ENCODE results near the gene RELA. TPM values are rescaled to one million over a fixed set of nuclear protein-coding genes. Genes with fewer than 3 reads are reported as not detected.

RELA gene
- total and polyA plus RNA-seq, 2 experiments from 2014 or later = 18.5 to 22.8 TPM

DNA sequence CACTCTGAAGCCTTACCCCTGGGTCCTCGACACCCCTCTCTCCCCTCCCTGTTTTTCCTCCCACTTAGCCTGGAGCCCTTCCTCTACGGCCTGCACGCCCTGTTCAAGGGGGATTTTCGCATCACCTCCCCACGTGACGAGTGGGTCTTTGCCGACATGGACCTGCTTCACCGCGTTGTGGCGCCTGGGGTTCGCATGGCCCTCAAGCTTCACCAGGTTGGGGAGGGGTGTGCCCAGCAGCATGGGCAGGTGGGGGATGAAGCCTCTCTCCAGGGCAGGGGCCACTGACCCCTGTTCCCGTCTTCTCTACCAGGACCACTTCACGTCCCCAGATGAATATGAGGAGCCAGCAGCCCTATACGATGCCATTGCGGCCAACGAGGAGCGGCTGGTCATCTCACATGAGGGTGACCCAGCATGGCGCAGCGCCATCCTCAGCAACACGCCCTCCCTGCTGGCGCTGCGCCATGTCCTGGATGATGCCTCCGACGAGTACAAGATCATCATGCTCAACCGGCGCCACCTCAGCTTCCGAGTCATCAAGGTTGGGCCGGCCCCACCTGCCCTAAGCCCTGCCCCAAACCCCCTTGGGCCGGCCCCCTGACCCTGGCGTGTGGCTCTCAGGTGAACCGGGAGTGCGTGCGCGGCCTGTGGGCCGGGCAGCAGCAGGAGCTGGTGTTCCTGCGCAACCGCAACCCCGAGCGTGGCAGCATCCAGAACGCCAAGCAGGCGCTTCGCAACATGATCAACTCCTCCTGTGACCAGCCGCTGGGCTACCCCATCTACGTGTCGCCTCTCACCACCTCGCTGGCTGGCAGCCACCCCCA is 27.6 kb downstream of the RELA start:
- no peak for TF ChIP-seq NANOG (IDR thresholded peaks at IDR 0.05; ENCODE audit: borderline replicate concordance)
- TF ChIP-seq, protein P1, sequence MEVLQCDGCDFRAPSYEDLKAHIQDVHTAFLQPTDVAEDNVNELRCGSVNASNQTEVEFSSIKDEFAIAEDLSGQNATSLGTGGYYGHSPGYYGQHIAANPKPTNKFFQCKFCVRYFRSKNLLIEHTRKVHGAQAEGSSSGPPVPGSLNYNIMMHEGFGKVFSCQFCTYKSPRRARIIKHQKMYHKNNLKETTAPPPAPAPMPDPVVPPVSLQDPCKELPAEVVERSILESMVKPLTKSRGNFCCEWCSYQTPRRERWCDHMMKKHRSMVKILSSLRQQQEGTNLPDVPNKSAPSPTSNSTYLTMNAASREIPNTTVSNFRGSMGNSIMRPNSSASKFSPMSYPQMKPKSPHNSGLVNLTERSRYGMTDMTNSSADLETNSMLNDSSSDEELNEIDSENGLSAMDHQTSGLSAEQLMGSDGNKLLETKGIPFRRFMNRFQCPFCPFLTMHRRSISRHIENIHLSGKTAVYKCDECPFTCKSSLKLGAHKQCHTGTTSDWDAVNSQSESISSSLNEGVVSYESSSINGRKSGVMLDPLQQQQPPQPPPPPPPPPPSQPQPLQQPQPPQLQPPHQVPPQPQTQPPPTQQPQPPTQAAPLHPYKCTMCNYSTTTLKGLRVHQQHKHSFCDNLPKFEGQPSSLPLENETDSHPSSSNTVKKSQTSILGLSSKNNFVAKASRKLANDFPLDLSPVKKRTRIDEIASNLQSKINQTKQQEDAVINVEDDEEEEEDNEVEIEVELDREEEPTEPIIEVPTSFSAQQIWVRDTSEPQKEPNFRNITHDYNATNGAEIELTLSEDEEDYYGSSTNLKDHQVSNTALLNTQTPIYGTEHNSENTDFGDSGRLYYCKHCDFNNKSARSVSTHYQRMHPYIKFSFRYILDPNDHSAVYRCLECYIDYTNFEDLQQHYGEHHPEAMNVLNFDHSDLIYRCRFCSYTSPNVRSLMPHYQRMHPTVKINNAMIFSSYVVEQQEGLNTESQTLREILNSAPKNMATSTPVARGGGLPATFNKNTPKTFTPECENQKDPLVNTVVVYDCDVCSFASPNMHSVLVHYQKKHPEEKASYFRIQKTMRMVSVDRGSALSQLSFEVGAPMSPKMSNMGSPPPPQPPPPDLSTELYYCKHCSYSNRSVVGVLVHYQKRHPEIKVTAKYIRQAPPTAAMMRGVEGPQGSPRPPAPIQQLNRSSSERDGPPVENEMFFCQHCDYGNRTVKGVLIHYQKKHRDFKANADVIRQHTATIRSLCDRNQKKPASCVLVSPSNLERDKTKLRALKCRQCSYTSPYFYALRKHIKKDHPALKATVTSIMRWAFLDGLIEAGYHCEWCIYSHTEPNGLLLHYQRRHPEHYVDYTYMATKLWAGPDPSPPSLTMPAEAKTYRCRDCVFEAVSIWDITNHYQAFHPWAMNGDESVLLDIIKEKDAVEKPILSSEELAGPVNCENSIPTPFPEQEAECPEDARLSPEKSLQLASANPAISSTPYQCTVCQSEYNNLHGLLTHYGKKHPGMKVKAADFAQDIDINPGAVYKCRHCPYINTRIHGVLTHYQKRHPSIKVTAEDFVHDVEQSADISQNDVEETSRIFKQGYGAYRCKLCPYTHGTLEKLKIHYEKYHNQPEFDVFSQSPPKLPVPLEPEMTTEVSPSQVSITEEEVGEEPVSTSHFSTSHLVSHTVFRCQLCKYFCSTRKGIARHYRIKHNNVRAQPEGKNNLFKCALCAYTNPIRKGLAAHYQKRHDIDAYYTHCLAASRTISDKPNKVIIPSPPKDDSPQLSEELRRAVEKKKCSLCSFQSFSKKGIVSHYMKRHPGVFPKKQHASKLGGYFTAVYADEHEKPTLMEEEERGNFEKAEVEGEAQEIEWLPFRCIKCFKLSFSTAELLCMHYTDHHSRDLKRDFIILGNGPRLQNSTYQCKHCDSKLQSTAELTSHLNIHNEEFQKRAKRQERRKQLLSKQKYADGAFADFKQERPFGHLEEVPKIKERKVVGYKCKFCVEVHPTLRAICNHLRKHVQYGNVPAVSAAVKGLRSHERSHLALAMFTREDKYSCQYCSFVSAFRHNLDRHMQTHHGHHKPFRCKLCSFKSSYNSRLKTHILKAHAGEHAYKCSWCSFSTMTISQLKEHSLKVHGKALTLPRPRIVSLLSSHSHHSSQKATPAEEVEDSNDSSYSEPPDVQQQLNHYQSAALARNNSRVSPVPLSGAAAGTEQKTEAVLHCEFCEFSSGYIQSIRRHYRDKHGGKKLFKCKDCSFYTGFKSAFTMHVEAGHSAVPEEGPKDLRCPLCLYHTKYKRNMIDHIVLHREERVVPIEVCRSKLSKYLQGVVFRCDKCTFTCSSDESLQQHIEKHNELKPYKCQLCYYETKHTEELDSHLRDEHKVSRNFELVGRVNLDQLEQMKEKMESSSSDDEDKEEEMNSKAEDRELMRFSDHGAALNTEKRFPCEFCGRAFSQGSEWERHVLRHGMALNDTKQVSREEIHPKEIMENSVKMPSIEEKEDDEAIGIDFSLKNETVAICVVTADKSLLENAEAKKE (CRISPR knock-in tag; IDR thresholded peaks at IDR 0.05) = no peak
- TF ChIP-seq STAT1 (IDR thresholded peaks at IDR 0.05; ENCODE audit: unreplicated experiment) = no peak
- TF ChIP-seq JUNB (IDR thresholded peaks at IDR 0.05; ENCODE audit: unreplicated experiment) = no peak
- TF ChIP-seq, protein P2, sequence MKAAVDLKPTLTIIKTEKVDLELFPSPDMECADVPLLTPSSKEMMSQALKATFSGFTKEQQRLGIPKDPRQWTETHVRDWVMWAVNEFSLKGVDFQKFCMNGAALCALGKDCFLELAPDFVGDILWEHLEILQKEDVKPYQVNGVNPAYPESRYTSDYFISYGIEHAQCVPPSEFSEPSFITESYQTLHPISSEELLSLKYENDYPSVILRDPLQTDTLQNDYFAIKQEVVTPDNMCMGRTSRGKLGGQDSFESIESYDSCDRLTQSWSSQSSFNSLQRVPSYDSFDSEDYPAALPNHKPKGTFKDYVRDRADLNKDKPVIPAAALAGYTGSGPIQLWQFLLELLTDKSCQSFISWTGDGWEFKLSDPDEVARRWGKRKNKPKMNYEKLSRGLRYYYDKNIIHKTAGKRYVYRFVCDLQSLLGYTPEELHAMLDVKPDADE (IDR thresholded peaks at IDR 0.05) = no peak
- TF ChIP-seq, protein P3, sequence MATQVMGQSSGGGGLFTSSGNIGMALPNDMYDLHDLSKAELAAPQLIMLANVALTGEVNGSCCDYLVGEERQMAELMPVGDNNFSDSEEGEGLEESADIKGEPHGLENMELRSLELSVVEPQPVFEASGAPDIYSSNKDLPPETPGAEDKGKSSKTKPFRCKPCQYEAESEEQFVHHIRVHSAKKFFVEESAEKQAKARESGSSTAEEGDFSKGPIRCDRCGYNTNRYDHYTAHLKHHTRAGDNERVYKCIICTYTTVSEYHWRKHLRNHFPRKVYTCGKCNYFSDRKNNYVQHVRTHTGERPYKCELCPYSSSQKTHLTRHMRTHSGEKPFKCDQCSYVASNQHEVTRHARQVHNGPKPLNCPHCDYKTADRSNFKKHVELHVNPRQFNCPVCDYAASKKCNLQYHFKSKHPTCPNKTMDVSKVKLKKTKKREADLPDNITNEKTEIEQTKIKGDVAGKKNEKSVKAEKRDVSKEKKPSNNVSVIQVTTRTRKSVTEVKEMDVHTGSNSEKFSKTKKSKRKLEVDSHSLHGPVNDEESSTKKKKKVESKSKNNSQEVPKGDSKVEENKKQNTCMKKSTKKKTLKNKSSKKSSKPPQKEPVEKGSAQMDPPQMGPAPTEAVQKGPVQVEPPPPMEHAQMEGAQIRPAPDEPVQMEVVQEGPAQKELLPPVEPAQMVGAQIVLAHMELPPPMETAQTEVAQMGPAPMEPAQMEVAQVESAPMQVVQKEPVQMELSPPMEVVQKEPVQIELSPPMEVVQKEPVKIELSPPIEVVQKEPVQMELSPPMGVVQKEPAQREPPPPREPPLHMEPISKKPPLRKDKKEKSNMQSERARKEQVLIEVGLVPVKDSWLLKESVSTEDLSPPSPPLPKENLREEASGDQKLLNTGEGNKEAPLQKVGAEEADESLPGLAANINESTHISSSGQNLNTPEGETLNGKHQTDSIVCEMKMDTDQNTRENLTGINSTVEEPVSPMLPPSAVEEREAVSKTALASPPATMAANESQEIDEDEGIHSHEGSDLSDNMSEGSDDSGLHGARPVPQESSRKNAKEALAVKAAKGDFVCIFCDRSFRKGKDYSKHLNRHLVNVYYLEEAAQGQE (IDR thresholded peaks at IDR 0.05; ENCODE audit: unreplicated experiment) = no peak
- no peak for TF ChIP-seq POLR2AphosphoS5 (IDR thresholded peaks at IDR 0.05; ENCODE audit: low read depth)
- no peak for TF ChIP-seq CREB1 (CRISPR knock-in tag; IDR thresholded peaks at IDR 0.05; ENCODE audit: low read depth)
- TF ChIP-seq ZNF331 (CRISPR knock-in tag; IDR thresholded peaks at IDR 0.05; ENCODE audit: low read depth) = no peak
- no peak for TF ChIP-seq ZNF114 (CRISPR knock-in tag; IDR thresholded peaks at IDR 0.05)
- no peak for TF ChIP-seq EZH2phosphoT487 (IDR thresholded peaks at IDR 0.05; ENCODE audit: unreplicated experiment)
- TF ChIP-seq EZH2 (IDR thresholded peaks at IDR 0.05; ENCODE audit: low read depth, unreplicated experiment) = no peak
- TF ChIP-seq, protein P4, sequence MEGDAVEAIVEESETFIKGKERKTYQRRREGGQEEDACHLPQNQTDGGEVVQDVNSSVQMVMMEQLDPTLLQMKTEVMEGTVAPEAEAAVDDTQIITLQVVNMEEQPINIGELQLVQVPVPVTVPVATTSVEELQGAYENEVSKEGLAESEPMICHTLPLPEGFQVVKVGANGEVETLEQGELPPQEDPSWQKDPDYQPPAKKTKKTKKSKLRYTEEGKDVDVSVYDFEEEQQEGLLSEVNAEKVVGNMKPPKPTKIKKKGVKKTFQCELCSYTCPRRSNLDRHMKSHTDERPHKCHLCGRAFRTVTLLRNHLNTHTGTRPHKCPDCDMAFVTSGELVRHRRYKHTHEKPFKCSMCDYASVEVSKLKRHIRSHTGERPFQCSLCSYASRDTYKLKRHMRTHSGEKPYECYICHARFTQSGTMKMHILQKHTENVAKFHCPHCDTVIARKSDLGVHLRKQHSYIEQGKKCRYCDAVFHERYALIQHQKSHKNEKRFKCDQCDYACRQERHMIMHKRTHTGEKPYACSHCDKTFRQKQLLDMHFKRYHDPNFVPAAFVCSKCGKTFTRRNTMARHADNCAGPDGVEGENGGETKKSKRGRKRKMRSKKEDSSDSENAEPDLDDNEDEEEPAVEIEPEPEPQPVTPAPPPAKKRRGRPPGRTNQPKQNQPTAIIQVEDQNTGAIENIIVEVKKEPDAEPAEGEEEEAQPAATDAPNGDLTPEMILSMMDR (conservative IDR thresholded peaks at IDR 0.05; ENCODE audit: low read depth in 2 of 2) = no peak
- no peak overlapping the region for H3K4me3 ChIP-seq
- Mint-ChIP-seq H3K27me3 (ENCODE audit: insufficient read depth, low read depth, poor library complexity) (peaks cover 19% of the 10 kb centered on the region), H3K4me1 (peaks cover 18% of the 10 kb centered on the region), H3K9me3 (no peaks in the 10 kb centered on the region), H3K36me3 (ENCODE audit: low read depth) (peaks cover 23% of the 10 kb centered on the region), H3K4me3 (no peak overlapping the region; the same call in 2 of the 3 replicates), H3K27ac (no peak overlapping the region)
- ATAC-seq (no peak), DNase-seq (ENCODE audit: low spot score) (no peak)
- no peaks in the 10 kb centered on the region for H3K79me2 ChIP-seq (replicated peaks; ENCODE audit: insufficient read depth)
- H3K36me3 ChIP-seq (ENCODE audit: insufficient read depth) = peaks cover 12% of the 10 kb centered on the region; the same call in 1 of the 2 replicates
- H3K27ac ChIP-seq (ENCODE audit: low read depth) = no peak overlapping the region
- H3F3A ChIP-seq (replicated peaks; ENCODE audit: low read depth) = peaks cover 23% of the 10 kb centered on the region
- peaks cover 18% of the 10 kb centered on the region for H3K4me1 ChIP-seq (ENCODE audit: insufficient read depth)
- H2AFZ ChIP-seq = no peak overlapping the region
- no peaks in the 10 kb centered on the region; the same call in 1 of the 2 replicates for H4K20me1 ChIP-seq (replicated peaks; ENCODE audit: insufficient read depth)
- no peaks in the 10 kb centered on the region for H3K9me2 ChIP-seq (ENCODE audit: insufficient read depth)
- H3K27me3 ChIP-seq (ENCODE audit: insufficient read depth) = no peaks in the 10 kb centered on the region
- H3K4me2 ChIP-seq = no peak overlapping the region
